Measurements from ENCODE around the gene DLG5.

- TF ChIP-seq POLR2A (IDR thresholded peaks at IDR 0.05), result no peak
- TF ChIP-seq, protein P1, sequence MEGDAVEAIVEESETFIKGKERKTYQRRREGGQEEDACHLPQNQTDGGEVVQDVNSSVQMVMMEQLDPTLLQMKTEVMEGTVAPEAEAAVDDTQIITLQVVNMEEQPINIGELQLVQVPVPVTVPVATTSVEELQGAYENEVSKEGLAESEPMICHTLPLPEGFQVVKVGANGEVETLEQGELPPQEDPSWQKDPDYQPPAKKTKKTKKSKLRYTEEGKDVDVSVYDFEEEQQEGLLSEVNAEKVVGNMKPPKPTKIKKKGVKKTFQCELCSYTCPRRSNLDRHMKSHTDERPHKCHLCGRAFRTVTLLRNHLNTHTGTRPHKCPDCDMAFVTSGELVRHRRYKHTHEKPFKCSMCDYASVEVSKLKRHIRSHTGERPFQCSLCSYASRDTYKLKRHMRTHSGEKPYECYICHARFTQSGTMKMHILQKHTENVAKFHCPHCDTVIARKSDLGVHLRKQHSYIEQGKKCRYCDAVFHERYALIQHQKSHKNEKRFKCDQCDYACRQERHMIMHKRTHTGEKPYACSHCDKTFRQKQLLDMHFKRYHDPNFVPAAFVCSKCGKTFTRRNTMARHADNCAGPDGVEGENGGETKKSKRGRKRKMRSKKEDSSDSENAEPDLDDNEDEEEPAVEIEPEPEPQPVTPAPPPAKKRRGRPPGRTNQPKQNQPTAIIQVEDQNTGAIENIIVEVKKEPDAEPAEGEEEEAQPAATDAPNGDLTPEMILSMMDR (IDR thresholded peaks at IDR 0.05), result no peak
Observed at GRCh38 chr10:77800320-77800719, 126.2 kb downstream of the DLG5 start.

Data from Peyer's patch (tissue), 4 donors.